Duodenal mucosa (tissue), 2 donors: ENCODE data around the gene NSG1.

ENCODE experiments used
- H3K27ac ChIP-seq: one replicate; pipeline ENCODE4 v1.7.0; 2013; ENCODE audit warnings: low read depth, low read length
- H3K27me3 ChIP-seq, 2 donors: one replicate each; pipeline ENCODE4 v1.7.0; 2013; ENCODE audit warnings: low read length in 2 of 2, control low read depth in 1 of 2; ENCODE audit not compliant: insufficient read depth in 2 of 2, control insufficient read depth in 1 of 2
- H3K36me3 ChIP-seq, 2 donors: one replicate each; pipeline ENCODE4 v1.7.0; 2013; ENCODE audit warnings: low read length in 2 of 2, control low read depth in 1 of 2; ENCODE audit not compliant: insufficient read depth in 2 of 2, control insufficient read depth in 1 of 2
- H3K4me1 ChIP-seq, 2 donors: one replicate each; pipeline ENCODE4 v1.7.0; 2013; ENCODE audit warnings: low read length in 2 of 2, control low read depth in 1 of 2; ENCODE audit not compliant: insufficient read depth in 2 of 2, control insufficient read depth in 1 of 2
- H3K4me3 ChIP-seq, 2 donors: one replicate each; pipeline ENCODE4 v1.7.0; 2013; ENCODE audit warnings: low read length in 2 of 2, low read depth in 1 of 2
- H3K9ac ChIP-seq, 2 donors: one replicate each; pipeline ENCODE4 v1.7.0; 2013; ENCODE audit warnings: low read length in 2 of 2, low read depth in 1 of 2
- H3K9me3 ChIP-seq, 2 donors: one replicate each; pipeline ENCODE4 v1.7.0; 2013; ENCODE audit warnings: low read length in 2 of 2, control low read depth in 1 of 2; ENCODE audit not compliant: control insufficient read depth in 1 of 2

The NSG1 gene

GRCh38 chr4:4408132-4408523 is 21.2 kb downstream of the NSG1 start:
- no peak overlapping the region for H3K4me3 ChIP-seq
- no peak overlapping the region for H3K27ac ChIP-seq
- H3K27me3 ChIP-seq, result no peaks in the 10 kb centered on the region
- H3K9ac ChIP-seq, result no peak overlapping the region
- no peaks in the 10 kb centered on the region for H3K36me3 ChIP-seq
- no peaks in the 10 kb centered on the region for H3K9me3 ChIP-seq
- no peaks in the 10 kb centered on the region for H3K4me1 ChIP-seq

- no peak overlapping the region for H3K4me3 ChIP-seq
Measured at GRCh38 chr4:4408576-4409335, 21.9 kb downstream of the NSG1 start.

GRCh38 chr4:4409416-4410115 is 22.7 kb downstream of the NSG1 start:
- Histone ChIP-seq H3K9me3 (no peaks in the 10 kb centered on the region), H3K27me3 (no peaks in the 10 kb centered on the region), H3K4me1 (no peaks in the 10 kb centered on the region), H3K27ac (no peak overlapping the region), H3K4me3 (no peak overlapping the region), H3K9ac (no peak overlapping the region), H3K36me3 (no peaks in the 10 kb centered on the region)

More at GRCh38 chr4:4408576-4409335, 21.9 kb downstream of the NSG1 start:
- Histone ChIP-seq H3K4me1 (no peaks in the 10 kb centered on the region), H3K9me3 (no peaks in the 10 kb centered on the region), H3K36me3 (no peaks in the 10 kb centered on the region), H3K27me3 (no peaks in the 10 kb centered on the region), H3K27ac (no peak overlapping the region), H3K9ac (no peak overlapping the region)

- H3K4me3 ChIP-seq, result no peak overlapping the region
- no peaks in the 10 kb centered on the region for H3K27me3 ChIP-seq
- no peaks in the 10 kb centered on the region for H3K36me3 ChIP-seq
- H3K9ac ChIP-seq, result no peak overlapping the region
- H3K4me1 ChIP-seq, result no peaks in the 10 kb centered on the region
- H3K27ac ChIP-seq, result no peak overlapping the region
- H3K9me3 ChIP-seq, result no peaks in the 10 kb centered on the region
Measured at GRCh38 chr4:4410271-4410670, 23.4 kb downstream of the NSG1 start.

GRCh38 chr4:4411906-4412305 is 25.0 kb downstream of the NSG1 start:
- H3K36me3 ChIP-seq, result peaks cover 4 to 7% of the 10 kb centered on the region in 2 donors
- no peak overlapping the region for H3K27ac ChIP-seq
- H3K4me3 ChIP-seq, result no peak overlapping the region
- no peak overlapping the region for H3K9ac ChIP-seq
- H3K27me3 ChIP-seq, result no peaks in the 10 kb centered on the region
- H3K9me3 ChIP-seq, result no peaks in the 10 kb centered on the region
- H3K4me1 ChIP-seq, result no peaks in the 10 kb centered on the region

- H3K9ac ChIP-seq, result no peak overlapping the region
- H3K27ac ChIP-seq, result no peak overlapping the region
- no peak overlapping the region for H3K4me3 ChIP-seq
- peaks cover 8 to 12% of the 10 kb centered on the region in 2 donors for H3K36me3 ChIP-seq
- no peaks in the 10 kb centered on the region for H3K27me3 ChIP-seq
- H3K9me3 ChIP-seq, result no peaks in the 10 kb centered on the region
- H3K4me1 ChIP-seq, result no peaks in the 10 kb centered on the region
Measured at GRCh38 chr4:4412641-4413372, 25.9 kb downstream of the NSG1 start.

GRCh38 chr4:4413373-4413725 is 26.4 kb downstream of the NSG1 start:
- Histone ChIP-seq H3K27me3 (no peaks in the 10 kb centered on the region), H3K4me3 (no peak overlapping the region), H3K36me3 (peaks cover 12 to 17% of the 10 kb centered on the region in 2 donors), H3K27ac (no peak overlapping the region), H3K4me1 (no peaks in the 10 kb centered on the region), H3K9me3 (no peaks in the 10 kb centered on the region), H3K9ac (no peak overlapping the region)

- Histone ChIP-seq H3K27ac (no peak overlapping the region), H3K36me3 (peaks cover 17 to 22% of the 10 kb centered on the region in 2 donors), H3K9ac (no peak overlapping the region), H3K4me3 (no peak overlapping the region), H3K27me3 (no peaks in the 10 kb centered on the region), H3K9me3 (no peaks in the 10 kb centered on the region), H3K4me1 (no peaks in the 10 kb centered on the region)
Measured at GRCh38 chr4:4413806-4414205, 26.9 kb downstream of the NSG1 start.

GRCh38 chr4:4415107-4415805 is 28.4 kb downstream of the NSG1 start:
- H3K9me3 ChIP-seq, result no peaks in the 10 kb centered on the region
- H3K36me3 ChIP-seq, result peaks cover 30 to 36% of the 10 kb centered on the region in 2 donors
- no peak overlapping the region for H3K9ac ChIP-seq
- no peak overlapping the region for H3K4me3 ChIP-seq
- H3K4me1 ChIP-seq, result no peaks in the 10 kb centered on the region
- H3K27ac ChIP-seq, result no peak overlapping the region
- H3K27me3 ChIP-seq, result no peaks in the 10 kb centered on the region
